HG03571 (cell line): ENCODE results near the gene CIZ1.
"Not testable (repeated sequence)": the region's sequence is repeated elsewhere in the genome, so short reads cannot be mapped to it uniquely, and the experiment has no call there.

ENCODE experiments used
- ATAC-seq: cut with Tn5 transposase; IDR thresholded peaks from one replicate; pipeline ENCODE4 v1.9.1; 2021; ENCODE audit not compliant: unreplicated experiment

Gene CIZ1

GRCh38 chr9:128192601-128193371 lies 1.4 kb upstream of the CIZ1 start:
- ATAC-seq: no peak

- peak; percentile 23 for ATAC-seq
These were observed 611 bp downstream of the CIZ1 start for GRCh38 chr9:128190516-128191405.

- no peak for ATAC-seq
These were observed 1.4 kb downstream of the CIZ1 start for GRCh38 chr9:128190013-128190412.

GRCh38 chr9:128188209-128188608 lies 3.2 kb downstream of the CIZ1 start:
- ATAC-seq: no peak

- ATAC-seq: no peak
These were observed 4.0 kb downstream of the CIZ1 start for GRCh38 chr9:128187361-128187760.

- ATAC-seq: no peak
These were observed 5.1 kb downstream of the CIZ1 start for GRCh38 chr9:128185979-128186965.

GRCh38 chr9:128182893-128183588 lies 8.3 kb downstream of the CIZ1 start:
- no peak for ATAC-seq

GRCh38 chr9:128181480-128181879 lies 9.9 kb downstream of the CIZ1 start:
- ATAC-seq: not testable (repeated sequence)

GRCh38 chr9:128180447-128180846 lies 10.9 kb downstream of the CIZ1 start:
- no peak for ATAC-seq

GRCh38 chr9:128180001-128180400 lies 11.4 kb downstream of the CIZ1 start:
- ATAC-seq: no peak

GRCh38 chr9:128178806-128179431 lies 12.5 kb downstream of the CIZ1 start:
- ATAC-seq: no peak

DNA sequence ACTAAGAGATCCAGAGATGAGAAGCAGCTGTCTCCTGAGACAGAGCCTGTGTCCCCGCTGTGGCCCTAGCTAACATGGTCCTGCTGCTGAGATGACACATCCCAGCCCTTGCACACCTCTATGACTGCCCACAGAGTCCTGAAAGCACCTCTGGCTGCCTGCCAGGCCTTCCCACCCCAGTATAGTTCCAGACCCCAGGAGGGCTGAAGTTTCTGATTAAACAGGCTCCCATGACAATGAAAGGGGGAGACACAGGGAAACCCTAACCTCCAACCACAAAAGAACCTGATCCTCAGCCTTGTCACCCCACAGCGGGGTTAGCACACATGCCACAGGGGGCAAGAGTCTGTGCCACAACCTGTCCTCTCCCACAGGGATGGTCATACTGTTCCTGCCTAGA lies 15.6 kb downstream of the CIZ1 start:
- no peak for ATAC-seq

GRCh38 chr9:128175102-128175563 lies 16.2 kb downstream of the CIZ1 start:
- no peak for ATAC-seq

DNA sequence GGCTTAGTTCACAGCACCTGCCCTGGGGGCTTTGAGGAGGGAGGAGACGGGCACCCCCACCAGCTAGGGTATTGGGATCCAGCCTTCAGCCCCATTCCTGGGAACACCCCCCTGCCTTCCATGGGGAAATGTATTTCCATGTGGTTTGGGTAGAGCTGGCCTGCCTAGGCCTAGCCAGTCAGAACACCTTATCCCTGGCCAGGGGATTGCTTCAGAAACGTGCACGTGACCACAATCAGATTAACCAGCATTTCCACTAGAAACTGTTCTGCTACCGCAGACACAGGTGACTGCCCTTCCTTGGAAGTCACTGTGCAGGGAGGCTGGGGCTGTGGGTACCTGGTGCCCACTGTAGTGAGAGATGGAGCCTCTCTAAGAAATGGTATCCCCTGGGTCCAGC lies 17.3 kb downstream of the CIZ1 start:
- no peak for ATAC-seq

DNA sequence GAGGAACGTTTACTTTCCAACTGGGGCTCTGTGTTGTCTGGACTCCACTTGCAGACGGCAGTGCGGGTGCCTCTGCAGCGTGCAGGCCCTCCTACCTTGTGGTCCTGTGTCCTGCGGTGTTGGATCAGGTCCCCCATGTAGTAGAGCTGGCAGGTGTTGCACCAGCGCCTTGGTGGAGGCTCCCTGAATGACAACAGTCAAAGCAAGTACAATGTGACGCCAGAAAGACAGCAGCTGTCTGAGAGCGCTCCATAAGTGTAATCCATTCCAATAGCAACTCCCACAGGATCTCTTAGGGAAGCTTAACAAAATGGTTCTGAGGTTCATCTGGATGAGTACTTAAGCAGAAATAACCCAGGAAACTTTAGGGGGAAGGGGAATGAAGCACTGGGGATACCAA lies 21.4 kb downstream of the CIZ1 start:
- ATAC-seq: no peak

- no peak for ATAC-seq
These were observed 21.9 kb downstream of the CIZ1 start for GRCh38 chr9:128169492-128169891.

DNA sequence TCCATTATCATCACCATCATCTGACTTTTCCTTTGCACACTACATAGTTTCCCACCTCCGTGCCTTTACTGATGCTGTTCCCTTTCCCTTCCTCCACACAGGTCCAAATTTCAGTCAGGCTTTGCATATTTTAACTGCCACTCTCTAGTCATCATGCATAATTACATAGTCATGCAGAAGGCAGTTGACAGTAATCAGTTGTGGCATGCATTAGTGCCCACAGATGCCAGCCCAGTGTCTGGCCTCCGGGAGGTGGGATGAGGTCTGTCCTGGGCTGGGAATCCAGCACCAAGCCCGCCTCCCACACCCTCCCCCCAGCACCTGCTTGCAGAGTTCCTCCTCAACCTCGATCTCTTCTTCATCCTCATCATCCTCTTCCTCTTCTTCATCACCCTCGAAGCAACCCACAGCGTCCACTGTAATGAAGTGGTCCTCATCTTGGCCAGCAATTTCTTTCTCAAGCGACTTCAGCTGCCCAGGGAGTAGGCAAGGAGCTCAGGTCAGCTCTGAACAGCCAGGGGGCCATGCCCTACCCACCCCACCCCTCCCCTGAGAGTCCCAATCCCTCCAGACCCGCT lies 22.6 kb downstream of the CIZ1 start:
- no peak for ATAC-seq

DNA sequence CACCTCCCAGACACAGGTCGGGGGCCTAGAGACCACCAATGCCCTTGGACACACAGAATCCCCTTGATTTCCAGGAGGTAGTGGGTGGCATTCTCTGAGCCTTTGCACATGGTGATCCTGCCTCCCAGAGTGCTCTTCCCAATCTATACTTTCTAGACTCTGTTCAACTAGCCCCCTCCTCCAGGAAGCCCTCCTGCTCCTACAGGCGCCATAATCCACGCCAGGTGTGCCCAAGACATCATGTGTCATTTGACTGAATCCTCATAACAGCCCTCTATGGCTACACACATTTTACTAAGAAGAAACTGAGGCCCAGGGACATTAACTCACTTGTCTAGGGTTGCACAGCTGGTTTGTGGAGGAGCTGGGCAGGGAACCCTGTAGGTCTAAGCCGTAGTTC lies 24.2 kb downstream of the CIZ1 start:
- no peak for ATAC-seq

GRCh38 chr9:128166169-128166568 lies 25.2 kb downstream of the CIZ1 start:
- ATAC-seq: no peak
